ENCODE data around the gene NCS1.

NCS1 gene

GRCh38 chr9:130197888-130198287, 25.7 kb downstream of the NCS1 start:
- TF ChIP-seq ZNF18 (tag by site-specific recombination; IDR thresholded peaks at IDR 0.05) (no peak), FEZF1 (tag by site-specific recombination; IDR thresholded peaks at IDR 0.05) (peak; percentile 35; the same call in 1 of the 2 replicates), ZNF133 (tag by site-specific recombination; IDR thresholded peaks at IDR 0.05) (no peak), ZNF311 (tag by site-specific recombination; IDR thresholded peaks at IDR 0.05; ENCODE audit: borderline replicate concordance) (no peak), ZNF521 (tag by site-specific recombination; IDR thresholded peaks at IDR 0.05) (no peak), ZNF561 (tag by site-specific recombination; IDR thresholded peaks at IDR 0.05; ENCODE audit: borderline replicate concordance) (no peak), ZIC2 (tag by site-specific recombination; IDR thresholded peaks at IDR 0.05) (peak; percentile 63), ZNF335 (tag by site-specific recombination; conservative IDR thresholded peaks at IDR 0.05) (no peak), ZNF398 (tag by site-specific recombination; IDR thresholded peaks at IDR 0.05) (0 out of 2 replicates have a peak, but pooled peaks have one; percentile 35), ZNF530 (tag by site-specific recombination; IDR thresholded peaks at IDR 0.05; ENCODE audit: low read depth) (no peak), ZNF626 (tag by site-specific recombination; IDR thresholded peaks at IDR 0.05) (no peak), ZNF549 (tag by site-specific recombination; IDR thresholded peaks at IDR 0.05) (no peak), ZNF792 (tag by site-specific recombination; IDR thresholded peaks at IDR 0.05) (no peak), CTCF (tag by site-specific recombination; IDR thresholded peaks at IDR 0.05) (no peak), ZBTB10 (tag by site-specific recombination; IDR thresholded peaks at IDR 0.05) (no peak), PATZ1 (tag by site-specific recombination; IDR thresholded peaks at IDR 0.05) (peak; percentile 36; the same call in 1 of the 2 replicates), ZNF416 (tag by site-specific recombination; IDR thresholded peaks at IDR 0.05) (no peak), ZBTB20 (tag by site-specific recombination; IDR thresholded peaks at IDR 0.05) (no peak), REST (tag by site-specific recombination; IDR thresholded peaks at IDR 0.05) (no peak), ZNF248 (tag by site-specific recombination; IDR thresholded peaks at IDR 0.05) (no peak), ZNF639 (tag by site-specific recombination; IDR thresholded peaks at IDR 0.05) (no peak)

More at GRCh38 chr9:130197888-130198287, 25.7 kb downstream of the NCS1 start:
- CTCF ChIA-PET = interaction anchor here (0.7 to 2.2 kb wide), 4 partner anchors 10 to 91 kb away, joined by 3 to 9 read pairs (median 8); no protein-coding TSS in a partner anchor
- Histone ChIP-seq H3K4me1 (ENCODE audit: control insufficient read depth, insufficient read depth, low read length) (peaks cover 4% of the 10 kb centered on the region), H3K36me3 (ENCODE audit: control insufficient read depth in 2 of 2, insufficient read depth in 1 of 2, low read length in 2 of 2) (no peaks in the 10 kb centered on the region), H3K9me3 (ENCODE audit: control insufficient read depth, insufficient read depth, low read depth, low read length) (no peaks in the 10 kb centered on the region), H3K27ac (ENCODE audit: extremely low read depth, low read depth, low read length) (no peak overlapping the region), H3K4me3 (ENCODE audit: low read depth, low read length) (no peak overlapping the region)
- POLR2A ChIA-PET = interaction anchor here (0.7 kb wide), 1 partner anchor 1057 kb away, joined by 8 read pairs; no protein-coding TSS in a partner anchor
